ENCODE data around the gene MERTK.
"Not testable (repeated sequence)": the region's sequence is repeated elsewhere in the genome, so short reads cannot be mapped to it uniquely, and the experiment has no call there.

MERTK gene

GRCh38 chr2:112018846-112019245 is 120.4 kb downstream of the MERTK start:
- DNase-seq = no peak

GRCh38 chr2:112019569-112019982 is 121.2 kb downstream of the MERTK start:
- DNase-seq = no peak

GRCh38 chr2:112020561-112020960 is 122.2 kb downstream of the MERTK start:
- no peak for DNase-seq

DNA sequence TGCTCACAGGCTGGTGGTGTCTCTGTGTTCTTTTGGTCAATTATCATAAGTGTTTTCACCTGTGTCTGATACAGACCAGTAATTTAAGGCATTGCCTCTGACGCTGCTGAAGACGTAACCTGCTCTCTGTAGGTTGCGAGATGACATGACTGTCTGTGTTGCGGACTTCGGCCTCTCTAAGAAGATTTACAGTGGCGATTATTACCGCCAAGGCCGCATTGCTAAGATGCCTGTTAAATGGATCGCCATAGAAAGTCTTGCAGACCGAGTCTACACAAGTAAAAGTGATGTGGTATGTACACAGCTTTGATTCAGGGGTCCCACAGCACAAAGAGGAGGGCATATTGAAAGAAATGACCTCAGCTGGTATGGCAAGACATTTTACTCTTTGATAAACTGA is 122.9 kb downstream of the MERTK start:
- no peak for DNase-seq

GRCh38 chr2:112021781-112022231 is 123.4 kb downstream of the MERTK start:
- no peak for DNase-seq

DNA sequence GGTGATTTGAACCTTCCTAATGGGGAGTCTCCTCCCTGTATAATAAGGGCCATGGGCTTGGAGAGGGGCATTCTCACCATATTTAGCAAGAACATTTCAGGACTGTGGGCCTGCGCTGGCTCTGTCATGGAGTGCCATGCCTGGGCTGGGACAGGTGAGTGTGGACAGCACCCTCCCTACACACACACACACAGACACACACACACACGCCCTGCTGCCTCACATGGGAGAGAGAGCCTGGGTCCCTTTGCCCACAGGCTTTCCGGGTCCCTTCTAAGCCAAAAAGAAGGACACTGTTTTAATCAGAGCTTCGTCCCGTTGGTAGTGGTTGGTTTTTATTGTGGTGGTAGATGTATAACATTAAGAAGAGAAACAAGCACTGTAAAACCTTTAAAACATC is 125.3 kb downstream of the MERTK start:
- DNase-seq = no peak

DNA sequence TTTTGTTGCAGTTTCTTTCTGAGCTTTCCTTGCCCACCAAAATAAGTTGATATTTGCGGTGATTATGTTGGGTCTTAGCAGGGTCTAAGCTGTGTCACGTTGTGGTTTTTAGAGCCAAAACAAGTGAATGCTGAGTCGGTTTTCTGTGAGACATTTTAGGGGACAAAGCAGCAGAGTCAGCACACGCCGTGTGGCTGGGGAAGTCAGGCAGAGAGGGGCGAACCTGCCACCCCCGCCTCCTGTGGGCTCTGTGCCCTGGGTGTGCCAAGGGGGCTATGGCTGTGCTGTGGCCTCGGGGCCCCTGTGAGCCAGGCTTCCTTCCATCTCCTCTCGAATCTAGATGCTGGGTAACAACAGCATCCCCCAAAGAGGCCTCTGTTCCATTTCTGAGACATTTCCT is 125.8 kb downstream of the MERTK start:
- DNase-seq = peak in 2 of 14 donors; percentile 10 to 17

DNA sequence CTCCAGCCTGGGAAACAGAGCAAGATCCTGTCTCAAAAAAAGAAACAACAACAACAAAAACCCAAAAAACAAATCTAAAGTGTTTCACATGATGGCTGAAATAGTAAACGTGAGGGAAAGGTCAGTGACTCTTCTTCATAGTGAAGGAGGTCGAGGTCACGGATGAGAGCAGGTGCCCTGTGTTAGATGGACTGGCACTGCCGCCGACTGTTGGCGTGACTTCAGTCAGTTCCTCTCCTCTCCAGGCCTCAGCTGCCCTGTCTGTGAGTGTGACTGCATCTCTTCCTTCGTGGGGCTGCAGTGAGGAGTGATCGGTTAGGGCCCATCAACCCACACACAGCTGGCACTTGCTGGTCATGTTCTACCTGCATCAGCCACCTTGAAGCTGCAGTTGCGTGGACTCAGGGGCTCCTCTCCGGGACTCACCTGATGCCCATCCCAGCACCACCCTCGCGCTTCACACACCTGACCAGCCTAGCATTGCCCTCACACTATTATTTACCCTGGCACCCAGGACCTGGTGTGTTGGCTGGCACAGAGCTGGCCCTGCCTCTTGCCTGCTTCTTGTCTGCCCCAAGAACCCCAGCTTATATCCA is 126.6 kb downstream of the MERTK start:
- no peak for DNase-seq

DNA sequence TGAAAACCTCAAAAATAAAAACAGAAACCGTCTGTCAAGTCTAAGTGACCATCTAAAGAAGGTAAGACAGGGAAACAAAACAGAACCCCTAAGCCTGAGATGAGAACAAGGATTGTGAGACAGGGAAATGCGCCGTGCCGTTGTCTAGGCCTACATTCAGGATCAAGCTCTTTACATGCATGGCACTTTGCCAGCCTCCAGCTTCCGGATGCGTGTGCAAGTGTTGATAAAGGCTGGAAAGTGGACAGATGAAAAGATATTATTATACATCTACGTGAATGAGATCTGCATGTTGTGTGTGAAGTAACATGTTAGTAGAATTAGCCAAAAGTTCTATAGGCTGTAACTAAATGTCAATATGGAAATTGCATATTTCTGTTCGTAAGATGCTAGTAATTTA is 128.1 kb downstream of the MERTK start:
- DNase-seq = no peak

DNA sequence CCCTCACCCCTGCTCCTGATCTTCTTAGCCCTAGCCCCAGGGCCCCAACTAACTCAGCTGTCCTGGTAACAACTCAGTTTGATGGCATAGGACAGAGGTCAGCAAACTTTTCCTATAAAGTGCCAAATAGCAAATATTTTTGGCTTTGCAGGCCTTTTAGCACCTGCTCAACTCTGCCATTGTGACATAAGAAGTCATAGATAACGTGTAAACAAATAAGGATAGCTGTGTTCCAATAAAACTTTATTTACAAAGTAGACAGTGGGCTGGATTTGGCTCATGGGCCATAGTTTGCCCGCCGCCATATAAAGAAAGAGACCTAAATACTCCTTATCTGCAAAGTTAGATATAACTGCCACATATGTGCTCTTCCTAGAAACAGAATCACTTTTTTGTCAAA is 129.4 kb downstream of the MERTK start:
- no peak for DNase-seq

DNA sequence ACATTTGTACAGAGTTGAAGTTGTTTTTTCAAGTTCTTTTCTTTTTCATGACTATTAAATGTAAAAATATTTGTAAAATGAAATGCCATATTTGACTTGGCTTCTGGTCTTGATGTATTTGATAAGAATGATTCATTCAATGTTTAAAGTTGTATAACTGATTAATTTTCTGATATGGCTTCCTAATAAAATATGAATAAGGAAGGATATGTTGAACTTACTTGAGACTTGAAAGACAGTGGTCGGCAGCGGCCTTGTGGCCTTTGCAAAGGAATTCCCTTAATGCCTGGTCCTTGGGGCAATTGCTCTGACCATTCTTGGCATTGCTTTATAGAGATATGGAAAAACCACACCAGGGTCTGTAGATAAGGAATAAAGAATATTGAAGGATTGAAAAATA is 130.8 kb downstream of the MERTK start:
- DNase-seq = no peak

- no peak for DNase-seq
Observed at GRCh38 chr2:112031473-112032223, 133.2 kb downstream of the MERTK start.

GRCh38 chr2:112032224-112032586 is 133.8 kb downstream of the MERTK start:
- DNase-seq = no peak

GRCh38 chr2:112032689-112033465 is 134.5 kb downstream of the MERTK start:
- peak in 8 of 14 donors; percentile 7 to 47 (median 18) for DNase-seq

- peak in 1 of 14 donors; percentile 16 for DNase-seq
Observed at GRCh38 chr2:112033600-112033999, 135.2 kb downstream of the MERTK start.

DNA sequence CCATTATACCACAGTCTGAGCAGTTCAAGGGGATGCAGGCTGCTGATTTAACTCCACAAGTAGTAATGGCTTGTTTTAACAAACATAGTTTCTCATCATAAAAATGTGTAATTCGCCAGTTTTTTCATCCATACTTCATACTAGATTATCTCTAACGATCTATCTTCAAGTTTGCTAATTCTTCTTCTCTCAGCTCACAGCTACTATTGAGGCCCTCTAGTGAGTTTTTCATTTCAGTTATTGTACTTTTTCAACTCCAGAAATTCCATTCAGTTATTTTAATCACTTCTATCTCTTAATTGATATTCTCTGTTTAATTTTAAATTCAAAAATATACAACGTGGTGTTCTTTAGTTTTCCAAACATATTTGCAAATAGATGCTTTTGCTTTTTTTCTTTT is 136.5 kb downstream of the MERTK start:
- no peak for DNase-seq

DNA sequence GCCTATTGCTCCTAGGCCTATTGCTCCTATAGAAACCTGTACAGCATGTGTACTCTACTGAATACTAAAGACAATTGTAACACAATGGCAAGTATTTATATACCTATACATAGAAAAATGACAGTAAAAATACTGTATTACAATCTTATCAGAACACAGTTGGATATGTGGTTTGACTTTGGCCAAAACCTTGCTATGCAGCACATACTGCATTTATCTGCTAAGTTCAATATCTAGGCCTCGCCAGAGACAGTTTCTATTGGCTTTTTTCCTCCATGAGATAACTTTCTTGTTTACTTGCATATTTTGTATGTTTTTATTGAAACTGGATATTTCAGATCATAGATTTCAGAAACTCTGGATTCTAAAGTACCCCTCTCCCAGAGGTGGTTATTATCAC is 137.4 kb downstream of the MERTK start:
- no peak for DNase-seq

DNA sequence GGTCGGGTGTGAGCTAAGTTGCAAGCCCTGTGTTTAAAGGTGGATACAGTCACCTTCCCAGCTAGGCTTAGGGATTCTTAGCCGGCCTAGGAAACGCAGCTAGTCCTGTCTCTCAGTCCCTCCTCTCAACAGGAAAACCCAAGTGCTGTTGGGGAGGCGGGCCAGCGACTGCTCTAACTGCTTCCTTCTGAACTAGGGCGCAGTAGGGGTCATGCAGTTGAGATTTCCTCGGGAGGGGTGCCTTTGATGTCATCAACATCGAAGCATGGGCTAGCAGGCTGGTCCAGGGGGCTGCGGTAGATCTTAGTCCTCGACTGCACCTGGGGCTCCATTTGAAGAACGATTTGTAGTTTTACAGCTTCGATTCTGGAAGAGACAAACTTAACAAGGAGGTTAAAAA is 141.1 kb downstream of the MERTK start:
- not testable (repeated sequence) for DNase-seq

DNA sequence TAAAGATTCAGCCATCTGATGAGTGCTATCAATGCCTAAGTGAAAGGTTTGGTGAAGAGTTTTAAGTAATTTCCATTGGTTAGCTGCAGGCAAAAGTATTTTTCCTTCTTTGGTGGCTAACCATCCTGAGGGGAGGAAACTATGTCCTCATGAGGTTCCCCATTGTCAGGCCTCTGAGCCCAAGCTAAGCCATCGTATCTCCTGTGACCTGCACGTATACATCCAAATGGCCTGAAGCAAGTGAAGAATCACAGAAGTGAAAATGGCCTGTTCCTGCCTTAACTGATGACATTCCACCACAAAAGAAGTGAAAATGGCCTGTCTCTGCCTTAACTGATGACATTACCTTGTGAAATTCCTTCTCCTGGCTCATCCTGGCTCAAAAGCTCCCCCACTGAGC is 141.7 kb downstream of the MERTK start:
- DNase-seq = not testable (repeated sequence)

DNA sequence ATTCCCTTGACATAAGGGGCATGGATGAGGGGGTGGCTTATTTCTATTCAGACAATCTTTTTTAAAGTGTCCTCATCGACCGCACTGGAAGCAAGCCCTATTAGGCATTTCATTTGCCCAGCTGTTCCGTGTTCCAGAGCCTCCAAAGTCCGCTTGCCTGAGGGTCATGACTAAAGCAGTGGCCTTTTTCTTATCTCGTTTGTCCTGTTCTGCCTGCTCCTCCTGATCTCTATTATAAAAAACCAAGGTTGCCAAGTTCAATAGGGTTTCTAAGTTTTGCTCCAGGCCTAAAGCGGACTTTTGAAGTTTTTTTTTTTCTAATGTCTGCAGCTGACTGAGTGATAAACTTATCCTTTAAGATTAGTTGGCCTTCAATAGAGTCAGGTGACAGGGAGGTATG is 143.1 kb downstream of the MERTK start:
- DNase-seq = not testable (repeated sequence)

DNA sequence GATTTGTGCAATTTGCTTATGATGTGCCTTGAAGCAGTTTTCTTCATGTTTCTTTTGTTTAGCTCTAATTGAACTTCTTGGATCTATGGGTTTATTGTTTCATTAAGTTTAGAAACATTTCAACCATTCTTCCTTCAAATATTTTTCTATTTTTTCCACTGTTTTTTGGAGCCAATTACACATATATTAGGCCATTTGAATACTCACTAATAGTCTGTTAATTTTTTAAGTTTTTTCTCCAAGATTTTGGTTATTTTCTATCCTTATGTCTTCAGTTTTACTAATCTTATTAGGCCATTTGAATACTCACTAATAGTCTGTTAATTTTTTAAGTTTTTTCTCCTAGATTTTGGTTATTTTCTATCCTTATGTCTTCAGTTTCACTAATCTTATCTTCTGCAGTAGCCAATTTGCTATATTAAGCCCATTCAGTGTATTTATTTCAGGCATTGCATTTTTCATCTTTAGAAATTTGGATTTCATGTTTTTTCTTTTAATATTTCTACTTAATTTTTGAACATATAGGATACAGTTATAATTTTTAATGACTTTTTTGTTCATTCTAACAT is 147.1 kb downstream of the MERTK start:
- DNase-seq = no peak

DNA sequence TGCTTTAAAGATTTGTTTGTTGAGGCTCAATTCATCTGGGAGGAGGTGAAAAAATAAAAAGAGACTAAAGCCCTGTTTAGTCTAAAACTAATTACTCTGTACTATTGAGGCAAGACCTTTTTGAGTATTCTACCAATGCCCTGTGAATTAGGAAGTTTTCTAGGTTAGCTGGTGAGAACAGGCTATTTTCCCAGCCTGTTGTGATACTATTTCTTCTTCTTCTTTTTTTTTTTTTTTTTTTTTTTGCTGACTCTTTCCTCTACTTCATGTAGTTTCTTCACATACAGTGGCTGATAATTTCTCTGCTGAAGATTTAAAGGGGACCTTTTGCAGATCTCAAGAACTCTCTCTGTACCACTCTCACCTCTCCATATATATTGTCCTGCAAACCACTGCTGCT is 147.8 kb downstream of the MERTK start:
- no peak for DNase-seq

- DNase-seq = no peak
Observed at GRCh38 chr2:112047537-112048235, 149.3 kb downstream of the MERTK start.
